Erythroblast (primary cell): ENCODE measurements around the gene C3orf18.

Experiments
- GATA1 ChIP-seq: IDR thresholded peaks from 2 replicates; pipeline ENCODE4 v1.6.1; 2011; ENCODE audit warnings: low read depth, mild to moderate bottlenecking, control low read depth, low read length, moderate library complexity
- POLR2A ChIP-seq: IDR thresholded peaks from 2 replicates; pipeline ENCODE4 v1.6.1; 2011; ENCODE audit warnings: mild to moderate bottlenecking, low read length

DNA sequence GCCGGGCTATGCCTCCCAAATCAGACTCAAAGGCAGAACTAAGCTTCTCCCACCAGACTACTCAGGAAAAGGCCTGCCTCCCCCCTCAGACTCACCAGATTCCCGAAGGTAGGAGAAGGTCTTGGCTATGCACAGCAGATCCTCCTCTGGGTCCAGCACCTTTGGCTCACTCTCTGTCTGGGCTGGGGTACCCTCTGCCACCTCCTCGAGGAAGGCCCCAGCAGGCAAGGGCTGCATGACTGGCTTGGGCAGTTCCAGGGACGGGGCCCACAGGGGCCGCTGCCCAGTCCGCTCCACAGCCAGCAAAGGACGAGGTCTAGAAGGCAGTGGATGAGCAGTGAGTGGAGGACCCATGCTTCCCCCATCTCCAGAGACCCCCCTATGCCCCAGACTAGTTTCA lies 40.7 kb upstream of the C3orf18 start:
- no peak for TF ChIP-seq POLR2A
- TF ChIP-seq GATA1: no peak
